ENCODE measurements around the gene MACROD2. TPM values are rescaled to one million over a fixed set of nuclear protein-coding genes. Genes with fewer than 3 reads are reported as not detected.

The MACROD2 gene
- total RNA-seq, 6 experiments from 2014 or later, result 0.05 to 0.57 (median 0.11) TPM; not detected in 1

DNA sequence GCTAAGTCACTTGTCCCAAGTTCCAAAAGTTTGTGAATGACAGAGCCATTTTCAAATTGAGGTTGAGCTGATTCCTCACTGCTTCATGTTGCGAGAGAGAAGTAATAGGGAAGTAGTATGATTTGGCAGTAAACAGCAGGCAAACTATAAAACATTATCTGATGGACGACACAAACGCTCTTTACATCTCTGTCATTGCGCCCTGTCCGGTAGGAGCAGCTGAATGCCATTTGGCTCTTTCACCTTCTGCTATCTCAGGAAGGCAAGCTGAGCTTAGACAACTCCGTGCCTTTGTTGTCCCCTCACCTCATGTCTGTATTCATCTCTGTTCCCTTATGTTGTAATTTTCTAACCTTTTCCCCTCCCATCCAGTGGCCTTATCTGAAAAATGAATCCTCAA lies 782.8 kb downstream of the MACROD2 start:
- TF ChIP-seq, protein P1, sequence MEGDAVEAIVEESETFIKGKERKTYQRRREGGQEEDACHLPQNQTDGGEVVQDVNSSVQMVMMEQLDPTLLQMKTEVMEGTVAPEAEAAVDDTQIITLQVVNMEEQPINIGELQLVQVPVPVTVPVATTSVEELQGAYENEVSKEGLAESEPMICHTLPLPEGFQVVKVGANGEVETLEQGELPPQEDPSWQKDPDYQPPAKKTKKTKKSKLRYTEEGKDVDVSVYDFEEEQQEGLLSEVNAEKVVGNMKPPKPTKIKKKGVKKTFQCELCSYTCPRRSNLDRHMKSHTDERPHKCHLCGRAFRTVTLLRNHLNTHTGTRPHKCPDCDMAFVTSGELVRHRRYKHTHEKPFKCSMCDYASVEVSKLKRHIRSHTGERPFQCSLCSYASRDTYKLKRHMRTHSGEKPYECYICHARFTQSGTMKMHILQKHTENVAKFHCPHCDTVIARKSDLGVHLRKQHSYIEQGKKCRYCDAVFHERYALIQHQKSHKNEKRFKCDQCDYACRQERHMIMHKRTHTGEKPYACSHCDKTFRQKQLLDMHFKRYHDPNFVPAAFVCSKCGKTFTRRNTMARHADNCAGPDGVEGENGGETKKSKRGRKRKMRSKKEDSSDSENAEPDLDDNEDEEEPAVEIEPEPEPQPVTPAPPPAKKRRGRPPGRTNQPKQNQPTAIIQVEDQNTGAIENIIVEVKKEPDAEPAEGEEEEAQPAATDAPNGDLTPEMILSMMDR (IDR thresholded peaks at IDR 0.05), result no peak
- Mint-ChIP-seq H3K27ac (no peak overlapping the region), H3K9me3 (peaks cover 55% of the 10 kb centered on the region), H3K4me1 (ENCODE audit: low read depth) (no peaks in the 10 kb centered on the region), H3K27me3 (ENCODE audit: insufficient read depth) (no peaks in the 10 kb centered on the region; the same call in 1 of the 2 replicates), H3K4me3 (no peak overlapping the region), H3K36me3 (ENCODE audit: low read depth) (peaks cover 5% of the 10 kb centered on the region)
- no peak for DNase-seq

GRCh38 chr20:14778875-14779274 lies 783.6 kb downstream of the MACROD2 start:
- Mint-ChIP-seq H3K4me1 (ENCODE audit: low read depth) (no peaks in the 10 kb centered on the region), H3K36me3 (ENCODE audit: low read depth) (peaks cover 5% of the 10 kb centered on the region), H3K27me3 (ENCODE audit: insufficient read depth) (no peaks in the 10 kb centered on the region; the same call in 1 of the 2 replicates), H3K27ac (no peak overlapping the region), H3K4me3 (no peak overlapping the region), H3K9me3 (peaks cover 52% of the 10 kb centered on the region)
- TF ChIP-seq, protein P1 (IDR thresholded peaks at IDR 0.05), result no peak
- DNase-seq, result no peak

- Mint-ChIP-seq H3K27ac (no peak overlapping the region), H3K4me1 (ENCODE audit: low read depth) (no peaks in the 10 kb centered on the region), H3K4me3 (no peak overlapping the region), H3K27me3 (ENCODE audit: insufficient read depth) (no peaks in the 10 kb centered on the region; the same call in 1 of the 2 replicates), H3K36me3 (ENCODE audit: low read depth) (peaks cover 5% of the 10 kb centered on the region), H3K9me3 (peaks cover 50% of the 10 kb centered on the region)
- TF ChIP-seq, protein P1 (IDR thresholded peaks at IDR 0.05), result no peak
- no peak for DNase-seq
Measured at GRCh38 chr20:14780508-14780907, 785.2 kb downstream of the MACROD2 start.

GRCh38 chr20:14782731-14783130 lies 787.4 kb downstream of the MACROD2 start:
- TF ChIP-seq, protein P1 (IDR thresholded peaks at IDR 0.05), result no peak
- H3K4me3 Mint-ChIP-seq, result no peak overlapping the region
- no peak overlapping the region for H3K27ac Mint-ChIP-seq
- H3K27me3 Mint-ChIP-seq (ENCODE audit: insufficient read depth), result no peaks in the 10 kb centered on the region
- no peaks in the 10 kb centered on the region for H3K4me1 Mint-ChIP-seq (ENCODE audit: low read depth)
- H3K36me3 Mint-ChIP-seq (ENCODE audit: low read depth), result peaks cover 5% of the 10 kb centered on the region; the same call in 1 of the 2 replicates
- H3K9me3 Mint-ChIP-seq, result peaks cover 50% of the 10 kb centered on the region
- no peak for DNase-seq

DNA sequence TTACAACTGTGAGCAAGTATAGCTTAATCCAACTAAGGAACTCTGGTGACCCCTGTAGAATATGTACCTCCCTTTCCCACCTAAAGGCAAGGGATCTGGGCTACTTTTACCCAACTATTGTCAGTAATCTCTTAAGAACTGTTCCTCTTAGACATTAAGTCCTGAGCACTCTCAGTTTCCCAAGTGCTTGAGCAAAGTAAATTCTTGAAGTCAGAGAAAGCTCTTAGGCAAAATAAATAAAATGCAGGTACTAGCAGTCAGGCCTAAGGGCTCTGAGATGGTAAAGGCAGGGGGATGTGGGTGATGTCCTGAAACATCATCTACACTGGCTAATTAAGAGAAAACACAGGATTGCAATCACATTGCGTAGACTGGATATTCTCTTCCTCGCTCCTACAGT lies 788.5 kb downstream of the MACROD2 start:
- peaks cover 44% of the 10 kb centered on the region for H3K9me3 Mint-ChIP-seq
- no peak for DNase-seq
- H3K27ac Mint-ChIP-seq, result no peak overlapping the region
- no peaks in the 10 kb centered on the region for H3K4me1 Mint-ChIP-seq (ENCODE audit: low read depth)
- H3K4me3 Mint-ChIP-seq, result no peak overlapping the region
- peaks cover 5% of the 10 kb centered on the region; the same call in 1 of the 2 replicates for H3K36me3 Mint-ChIP-seq (ENCODE audit: low read depth)
- TF ChIP-seq, protein P1 (IDR thresholded peaks at IDR 0.05), result no peak
- H3K27me3 Mint-ChIP-seq (ENCODE audit: insufficient read depth), result no peaks in the 10 kb centered on the region
